B cell (primary cell): ENCODE measurements around the gene EPHB1. TPM values are rescaled to one million over a fixed set of nuclear protein-coding genes. Genes with fewer than 3 reads are reported as not detected.

ENCODE experiments used
- ATAC-seq: fragments of 200-7000 bp; cut with Tn5 transposase; one replicate; pipeline ENCODE4 v1.10.0; 2021; ENCODE audit warnings: low read depth, mild to moderate bottlenecking, moderate number of reproducible peaks, moderate library complexity
- CTCF ChIA-PET: fragments of 350-600 bp; sonication (Branson Sonifier 250); formaldehyde crosslinking; loops from one replicate; lab custom pipeline; 2021; ENCODE audit warnings: antibody characterized with exemption, inconsistent platforms; lab: Charles Lee
- POLR2A ChIA-PET: fragments of 350-600 bp; sonication (Branson Sonifier 250); formaldehyde crosslinking; loops from one replicate; lab custom pipeline; 2021; ENCODE audit warnings: antibody characterized with exemption; lab: Charles Lee
- DNase-seq: peaks from one replicate; pipeline ENCODE4 v3.0.0; 2013
- H2AFZ ChIP-seq: 2 replicates; pipeline ENCODE4 v1.6.1; 2012; ENCODE audit warnings: mild to moderate bottlenecking, low read depth, low read length; ENCODE audit not compliant: insufficient read depth, poor library complexity, severe bottlenecking
- H3K27ac ChIP-seq, 2 donors: 1 replicate in 1 of 2; 2 replicates in 1 of 2; pipeline ENCODE4 v1.5.1; 2012 to 2013; ENCODE audit warnings: low read length in 2 of 2, mild to moderate bottlenecking in 2 of 2, moderate library complexity in 1 of 2
- H3K27me3 ChIP-seq, 4 experiments: fragments of 200-600 bp in 1 of 4; sonication (generic) in 1 of 4; replicated peaks in 1 of 4; 1 replicate in 2 of 4; 2 replicates in 2 of 4; pipeline versions ENCODE4 v1.6.1 to v1.7.0; 2013 to 2016; ENCODE audit warnings: low read length in 3 of 4, mild to moderate bottlenecking in 2 of 4, mixed read lengths in 1 of 4, moderate library complexity in 1 of 4; ENCODE audit not compliant: insufficient read depth in 4 of 4, control insufficient read depth in 3 of 4; ENCODE audit errors: control extremely low read depth in 1 of 4
- H3K36me3 ChIP-seq, 2 experiments: replicated peaks in 1 of 2; 1 replicate in 1 of 2; 2 replicates in 1 of 2; pipeline versions ENCODE4 v1.6.1 to v1.7.1; 2013; ENCODE audit warnings: low read length in 1 of 2; ENCODE audit not compliant: insufficient read depth in 2 of 2, control insufficient read depth in 1 of 2; ENCODE audit errors: control extremely low read depth in 1 of 2, extremely low read depth in 1 of 2
- H3K4me1 ChIP-seq, 2 donors: fragments of 200-600 bp in 1 of 2; sonication (generic) in 1 of 2; 1 replicate in 1 of 2; 2 replicates in 1 of 2; pipeline versions ENCODE4 v1.5.1 to v1.6.1; 2013 to 2017; ENCODE audit warnings: low read length in 2 of 2; ENCODE audit not compliant: control insufficient read depth in 2 of 2, insufficient read depth in 2 of 2
- H3K4me2 ChIP-seq: replicated peaks from 2 replicates; pipeline ENCODE3; 2012; ENCODE audit warnings: mild to moderate bottlenecking, low read depth, low read length; ENCODE audit not compliant: poor library complexity, severe bottlenecking
- H3K4me3 ChIP-seq, 5 experiments: fragments of 200-600 bp in 1 of 5; sonication (generic) in 1 of 5; 1 replicate in 3 of 5; 2 replicates in 2 of 5; pipeline versions ENCODE4 v1.5.1 to v1.7.0; 2011 to 2016; ENCODE audit warnings: low read length in 4 of 5, mild to moderate bottlenecking in 4 of 5, low read depth in 2 of 5, control low read depth in 1 of 5, moderate library complexity in 1 of 5; ENCODE audit not compliant: insufficient read depth in 1 of 5; ENCODE audit errors: control extremely low read depth in 1 of 5, extremely low read depth in 1 of 5
- H3K79me2 ChIP-seq: fragments of 200-600 bp; sonication (generic); one replicate; pipeline ENCODE4 v1.6.0; 2016; ENCODE audit warnings: low read length; ENCODE audit not compliant: control insufficient read depth, insufficient read depth
- H3K9ac ChIP-seq: fragments of 200-600 bp; sonication (generic); 2 replicates; pipeline ENCODE4 v1.6.1; 2017; ENCODE audit warnings: mild to moderate bottlenecking, low read length, moderate library complexity
- H3K9me3 ChIP-seq, 3 donors: one replicate each; pipeline versions ENCODE4 v1.6.1 to v1.7.1; 2013; ENCODE audit warnings: low read length in 2 of 3; ENCODE audit not compliant: control insufficient read depth in 2 of 3, insufficient read depth in 1 of 3; ENCODE audit errors: control extremely low read depth in 1 of 3
- H4K20me1 ChIP-seq: 2 replicates; pipeline ENCODE4 v1.6.0; 2012; ENCODE audit warnings: mild to moderate bottlenecking, low read length; ENCODE audit not compliant: insufficient read depth, control insufficient read depth, poor library complexity, severe bottlenecking
- H3K27ac Mint-ChIP-seq: one replicate; pipeline ENCODE4 v1.8.0; 2021; ENCODE audit warnings: mixed read lengths
- H3K27me3 Mint-ChIP-seq: one replicate; pipeline ENCODE4 v1.8.0; 2021; ENCODE audit warnings: mixed read lengths
- H3K4me1 Mint-ChIP-seq: one replicate; pipeline ENCODE4 v1.8.0; 2021; ENCODE audit warnings: mixed read lengths
- H3K4me3 Mint-ChIP-seq: one replicate; pipeline ENCODE4 v1.8.0; 2021; ENCODE audit warnings: mixed read lengths
- H3K9me3 Mint-ChIP-seq: one replicate; pipeline ENCODE4 v1.8.0; 2022; ENCODE audit warnings: mixed read lengths; ENCODE audit not compliant: insufficient read depth
- CTCF ChIP-seq: fragments of 200-600 bp; IDR thresholded peaks from one replicate; pipeline ENCODE4 v1.8.0; 2022; ENCODE audit warnings: antibody characterized with exemption, mild to moderate bottlenecking
- EZH2 ChIP-seq: IDR thresholded peaks from 2 replicates; pipeline ENCODE4 v1.6.1; 2012; ENCODE audit warnings: borderline replicate concordance, low read depth, mild to moderate bottlenecking, moderate library complexity, low read length; ENCODE audit not compliant: insufficient read depth, poor library complexity, severe bottlenecking
- WGBS: methylation state at CpG from one replicate; pipeline ENCODE4 v1.1.5; 2013; ENCODE audit warnings: missing lambda C conversion rate; ENCODE audit not compliant: insufficient coverage; 5-methylcytosine and 5-hydroxymethylcytosine counted together
- intact Hi-C: fragments of 100-400 bp; cut with micrococcal nuclease; formaldehyde crosslinking; loops from one replicate; pipeline ENCODE4 v1.10.0; 2022
- polyA plus RNA-seq: library from polyadenylated mRNA; depleted of rRNA; stranded (reverse); fragments of >200 nt; gene quantifications from 2 replicates; pipeline ENCODE4 v1.2.3, GENCODE V29; 2012
- total RNA-seq, 2 donors: library from RNA; stranded (reverse); fragments of 120-200 nt in 1 of 2; gene quantifications; 1 replicate in 1 of 2; 2 replicates in 1 of 2; pipeline versions ENCODE4 v1.2.3 to v1.2.4, GENCODE V29; 2013 to 2022

The EPHB1 gene
- total and polyA plus RNA-seq, 2 donors (not counting 1 experiment from before 2014, with no cell fraction given): 0.01 TPM; not detected in 1

- Mint-ChIP-seq H3K4me1 (no peaks in the 10 kb centered on the region), H3K27me3 (no peaks in the 10 kb centered on the region), H3K27ac (no peak overlapping the region), H3K9me3 (no peaks in the 10 kb centered on the region), H3K4me3 (no peak overlapping the region)
- ChIA-PET POLR2A (no interaction called here), CTCF (no interaction called here)
- Histone ChIP-seq H2AFZ (no peak overlapping the region), H3K4me1 (no peaks in the 10 kb centered on the region), H3K27me3 (no peaks in the 10 kb centered on the region), H3K9ac (no peak overlapping the region), H3K4me3 (no peak overlapping the region), H3K27ac (no peak overlapping the region), H3K4me2 (no peak overlapping the region), H4K20me1 (no peaks in the 10 kb centered on the region), H3K36me3 (no peaks in the 10 kb centered on the region), H3K9me3 (peaks cover 0 to 4% (median 0%) of the 10 kb centered on the region in 3 donors), H3K79me2 (no peaks in the 10 kb centered on the region)
- DNase-seq (no peak), ATAC-seq (no peak)
- intact Hi-C loops: no loop called here
- no peak for TF ChIP-seq CTCF
- no peak for TF ChIP-seq EZH2
- no CpG with 5 or more reads among the region's 1 CpG for WGBS
Observed at GRCh38 chr3:135170732-135171131, 375.7 kb downstream of the EPHB1 start.

DNA sequence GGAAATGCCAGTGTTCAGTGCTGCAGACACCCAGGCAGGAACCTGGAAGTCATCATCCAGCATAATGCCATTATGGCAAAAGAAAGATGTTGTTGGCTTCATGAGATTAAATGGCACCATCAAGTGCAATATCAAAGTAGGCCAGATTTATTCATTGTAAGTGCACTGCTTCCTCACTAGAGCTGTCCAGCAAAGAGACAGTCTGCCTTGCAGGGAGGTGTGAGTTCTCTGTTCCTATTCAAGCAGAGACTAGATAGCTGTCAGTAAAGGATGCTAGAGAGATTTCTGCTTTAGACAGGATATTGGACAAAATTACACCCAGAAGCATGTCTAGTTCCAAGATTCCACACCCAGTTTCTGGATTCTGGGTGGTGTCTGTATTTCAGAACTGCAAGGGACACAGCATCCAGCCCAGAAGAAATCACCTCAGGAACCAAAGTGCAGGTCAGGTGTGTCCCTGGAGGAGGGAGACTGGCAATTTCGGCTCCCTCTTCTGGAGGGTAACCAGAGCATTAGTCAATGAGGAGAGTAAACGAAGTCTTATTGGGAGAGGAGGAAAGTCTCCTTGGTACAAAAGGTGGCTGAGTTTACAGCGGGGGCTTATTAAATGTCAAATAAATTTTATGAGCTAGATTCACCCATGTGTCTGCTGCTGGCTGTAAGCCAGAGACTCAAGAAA is 377.3 kb downstream of the EPHB1 start:
- H3K27me3 Mint-ChIP-seq: no peaks in the 10 kb centered on the region
- no peaks in the 10 kb centered on the region for H3K4me1 ChIP-seq
- no peak overlapping the region for H3K4me2 ChIP-seq
- TF ChIP-seq CTCF (no peak), EZH2 (no peak)
- no peak overlapping the region for H3K4me3 Mint-ChIP-seq
- H3K36me3 ChIP-seq: no peaks in the 10 kb centered on the region
- no peak overlapping the region for H3K27ac Mint-ChIP-seq
- H3K27ac ChIP-seq: no peak overlapping the region
- no peaks in the 10 kb centered on the region for H3K27me3 ChIP-seq
- H3K4me1 Mint-ChIP-seq: no peaks in the 10 kb centered on the region
- no peak overlapping the region for H2AFZ ChIP-seq
- 90% methylated on average over 3 of the region's 3 CpGs for WGBS
- H3K9me3 ChIP-seq: peaks cover 0 to 8% (median 0%) of the 10 kb centered on the region in 3 donors
- ATAC-seq (no peak), DNase-seq (no peak)
- no peaks in the 10 kb centered on the region for H3K79me2 ChIP-seq
- no peak overlapping the region for H3K4me3 ChIP-seq
- intact Hi-C loops: no loop called here
- POLR2A ChIA-PET: no interaction called here
- H3K9me3 Mint-ChIP-seq: no peaks in the 10 kb centered on the region
- H4K20me1 ChIP-seq: no peaks in the 10 kb centered on the region
- CTCF ChIA-PET: interaction anchor here (0.7 kb wide), 1 partner anchor 350 kb away, joined by 7 read pairs; no protein-coding TSS in a partner anchor
- no peak overlapping the region for H3K9ac ChIP-seq
